Mammary microvascular endothelial cell (primary cell): Measurements from ENCODE around the gene SH3TC1. TPM values are rescaled to one million over a fixed set of nuclear protein-coding genes. Genes with fewer than 3 reads are reported as not detected.

Experiments
- total RNA-seq: library from RNA; depleted of rRNA; stranded (reverse); fragments of >200 nt; gene quantifications from 2 replicates; pipeline ENCODE4 v1.2.3, GENCODE V29; 2015

The SH3TC1 gene
- 83.9 and 89.1 TPM in 2 replicates for total RNA-seq

DNA sequence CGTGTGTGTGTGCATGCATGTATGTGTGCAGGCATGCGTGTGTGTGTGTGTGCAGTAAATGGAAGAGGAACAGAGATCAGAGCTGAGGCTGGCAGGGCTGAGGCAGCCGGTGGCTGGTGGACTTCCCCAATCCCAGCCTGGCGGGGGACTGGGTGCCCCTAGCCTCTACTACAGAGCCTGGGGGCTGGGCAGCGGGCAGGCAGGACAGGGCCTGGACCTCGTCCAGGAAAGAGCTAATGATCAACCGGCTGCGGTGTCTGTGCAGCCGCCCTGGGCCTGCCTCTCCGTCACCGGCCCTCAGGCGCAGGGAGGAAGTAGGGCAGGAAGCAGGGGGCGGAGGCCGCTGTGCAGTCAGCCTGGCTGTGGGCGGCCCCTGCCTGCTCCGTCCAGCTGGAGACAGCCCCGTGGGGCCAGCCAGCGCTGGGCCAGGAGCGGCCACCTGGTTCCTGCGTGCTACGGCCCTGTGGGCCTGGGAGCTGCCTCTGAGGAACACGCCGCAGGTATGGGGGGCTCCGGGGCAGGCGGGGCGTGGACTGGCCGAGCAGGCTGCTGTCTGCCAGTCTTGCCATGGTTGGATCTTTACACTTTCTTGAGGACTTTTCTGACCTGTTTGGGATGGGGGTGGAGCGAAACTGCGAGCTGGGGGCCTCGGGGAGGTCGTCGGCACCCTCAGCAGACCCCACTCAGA, at the start of gene SH3TC1:
Gene SH3TC1, plus strand, starts transcription at position 385 of the 688 bp plus-strand sequence. CDS start 5,905 bp downstream, outside the sequence.

DNA sequence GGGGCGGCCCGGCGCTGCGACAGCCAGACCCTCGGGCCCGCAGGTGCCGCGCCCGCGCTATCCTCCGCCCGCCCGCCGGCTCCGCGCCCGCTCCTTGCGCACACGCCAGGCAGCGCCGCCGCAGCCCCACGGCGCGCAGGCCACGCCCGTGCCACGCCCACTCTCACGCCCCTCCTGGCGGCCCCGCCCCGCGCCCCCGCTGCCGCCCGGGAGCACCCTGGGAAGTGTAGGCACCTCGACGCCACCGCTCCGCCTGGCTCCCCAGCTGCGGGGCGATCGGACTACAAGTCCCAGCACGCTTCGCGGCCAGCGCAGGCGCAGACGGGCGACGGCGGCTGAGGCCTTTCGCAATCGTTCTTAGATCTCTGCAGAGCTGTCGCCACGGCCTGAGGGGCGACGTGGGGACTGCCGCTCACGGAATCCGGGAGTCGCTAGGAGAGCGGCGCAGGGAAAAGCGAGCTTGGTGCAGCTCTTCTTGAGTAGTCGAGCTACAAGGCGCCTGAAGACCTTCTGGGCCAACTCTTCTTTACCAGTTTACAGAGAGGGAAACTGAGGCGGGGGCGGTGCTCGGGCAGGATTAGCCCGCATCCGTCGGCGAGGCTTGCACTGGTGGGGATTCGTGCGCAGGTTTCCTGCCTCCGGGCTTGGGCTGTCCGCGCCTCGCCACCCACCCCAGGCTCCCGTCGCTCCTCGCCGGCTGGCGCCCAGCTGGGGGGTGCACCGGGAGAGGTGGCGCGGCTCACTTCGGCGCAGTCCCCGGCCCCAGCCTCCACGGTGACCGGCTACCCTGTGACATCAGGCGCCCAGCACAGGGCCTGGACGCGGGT, 40.2 kb upstream of the SH3TC1 start, which contains the start of gene ABLIM2:
Gene ABLIM2, minus strand, starts transcription at position 104 of the 827 bp plus-strand sequence. CDS start 124 bp downstream, outside the sequence.

DNA sequence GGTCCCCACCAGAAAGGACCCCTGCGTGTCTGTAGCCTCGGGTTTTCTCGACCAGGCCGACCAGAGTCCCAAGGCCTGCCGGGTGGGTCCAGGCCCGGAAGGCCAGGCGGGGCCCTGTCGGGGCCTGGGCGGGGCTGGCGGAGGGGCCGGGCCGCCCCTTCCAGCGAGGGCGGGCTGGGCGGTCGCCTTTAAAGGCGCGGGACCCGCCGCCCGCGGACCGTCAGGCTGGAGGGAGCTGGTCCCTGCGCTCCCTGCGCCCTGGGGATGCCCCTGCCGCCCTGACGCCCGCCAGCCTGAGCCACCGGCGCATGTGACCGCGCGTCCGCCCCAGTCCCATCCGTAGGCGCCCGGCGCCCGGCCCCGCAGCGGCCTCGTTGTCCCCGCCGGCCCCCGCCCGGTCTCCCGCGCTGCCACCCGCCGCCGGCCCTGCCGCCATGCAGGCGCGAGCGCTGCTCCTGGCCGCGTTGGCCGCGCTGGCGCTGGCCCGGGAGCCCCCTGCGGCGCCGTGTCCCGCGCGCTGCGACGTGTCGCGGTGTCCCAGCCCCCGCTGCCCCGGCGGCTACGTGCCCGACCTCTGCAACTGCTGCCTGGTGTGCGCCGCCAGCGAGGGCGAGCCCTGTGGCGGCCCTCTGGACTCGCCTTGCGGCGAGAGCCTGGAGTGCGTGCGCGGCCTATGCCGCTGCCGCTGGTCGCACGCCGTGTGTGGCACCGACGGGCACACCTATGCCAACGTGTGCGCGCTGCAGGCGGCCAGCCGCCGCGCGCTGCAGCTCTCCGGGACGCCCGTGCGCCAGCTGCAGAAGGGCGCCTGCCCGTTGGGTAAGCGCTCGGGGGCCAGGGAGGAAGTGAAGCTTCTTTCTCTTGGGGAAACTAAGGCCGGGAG, 70.7 kb downstream of the SH3TC1 start, which contains the start of gene HTRA3:
Gene HTRA3, plus strand, starts transcription at position 220 of the 883 bp plus-strand sequence. Its CDS starts 215 bp downstream, at position 435.

Other genes with a start within 250 kb of the SH3TC1 start
- gene ABLIM2, start 40.5 kb upstream of the SH3TC1 start, total RNA-seq: 2.8 and 3.4 TPM in 2 replicates
- gene HTRA3, start 70.5 kb downstream of the SH3TC1 start, total RNA-seq: 2.3 and 6.3 TPM in 2 replicates
- 23.1 and 25.0 TPM in 2 replicates for gene ACOX3, start 241.4 kb downstream of the SH3TC1 start, total RNA-seq
- gene TRMT44, start 241.5 kb downstream of the SH3TC1 start, total RNA-seq: 9.0 and 17.9 TPM in 2 replicates